NCI-H2196 treated with DMSO at 0.1 percent for 48 hours (cell line): Measurements from ENCODE around the gene CCDC197.

Experiments
- DNase-seq: peaks from one replicate; lab custom pipeline; 2025; ENCODE audit not compliant: unreplicated experiment; lab: John Stamatoyannopoulos, UW

Gene CCDC197

GRCh38 chr14:94040796-94041195, 43.7 kb downstream of the CCDC197 start:
- no peak for DNase-seq

DNA sequence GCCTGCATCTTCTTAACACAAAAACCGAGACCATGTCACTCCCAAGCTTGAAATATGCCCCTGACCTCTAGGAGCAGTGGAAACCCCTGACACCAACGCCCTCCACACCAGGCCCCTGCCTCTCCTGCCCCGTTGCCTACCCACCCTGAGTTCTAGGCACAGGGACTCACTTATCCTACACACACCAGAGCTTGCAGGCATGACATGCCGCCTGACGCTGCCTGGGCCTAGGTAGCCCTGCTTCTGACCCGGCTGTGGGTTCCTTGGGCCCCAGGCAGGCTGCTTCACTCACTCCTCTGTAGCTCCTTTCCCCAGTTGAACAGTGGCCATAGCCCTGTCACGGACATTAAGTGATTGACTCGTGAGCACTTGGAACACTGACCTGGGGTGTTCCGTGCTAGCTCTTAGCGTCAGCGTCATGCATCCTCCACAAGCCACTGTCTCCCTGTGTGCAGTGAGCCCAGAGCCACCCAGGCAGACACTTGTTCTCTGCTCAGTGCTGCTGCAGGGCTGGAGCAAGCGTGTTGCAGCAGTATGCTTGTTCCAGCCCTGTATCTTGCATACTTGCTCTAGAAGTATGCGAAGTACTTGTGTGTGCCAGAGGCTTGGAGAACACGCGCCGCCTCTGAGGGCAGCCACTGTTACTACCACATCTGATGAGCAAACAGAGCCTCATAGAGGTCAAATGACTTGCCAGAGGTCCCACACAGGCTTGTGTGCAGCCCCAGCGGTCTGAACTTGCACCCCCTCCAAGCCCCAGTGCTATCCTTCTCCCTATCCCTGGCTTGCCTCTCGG, 44.6 kb downstream of the CCDC197 start:
- no peak for DNase-seq

- no peak for DNase-seq
Measured at GRCh38 chr14:94042433-94043091, 45.5 kb downstream of the CCDC197 start.

- DNase-seq, result no peak
Measured at GRCh38 chr14:94043111-94043755, 46.1 kb downstream of the CCDC197 start.

GRCh38 chr14:94043756-94044475, 46.8 kb downstream of the CCDC197 start:
- no peak for DNase-seq

- no peak for DNase-seq
Measured at GRCh38 chr14:94044476-94045091, 47.5 kb downstream of the CCDC197 start.

DNA sequence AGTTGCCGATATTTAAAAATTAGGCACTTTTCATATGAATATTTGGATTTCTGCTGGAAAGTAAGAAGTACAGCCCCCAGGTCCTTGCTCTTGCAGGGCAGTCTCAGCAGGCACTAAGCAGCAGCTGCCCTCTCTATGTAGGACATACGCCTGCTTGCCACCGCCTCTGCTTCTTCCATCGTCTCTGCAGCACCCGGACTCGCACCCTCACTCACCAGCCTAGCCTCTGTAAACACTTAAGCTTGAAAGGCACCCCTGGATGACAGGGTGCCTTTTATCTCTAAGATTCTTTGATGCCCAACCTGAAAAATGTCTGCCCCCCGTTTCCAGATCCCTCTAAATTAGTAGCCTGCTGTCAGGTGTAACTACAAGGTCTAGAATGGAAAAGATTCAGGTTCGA, 48.0 kb downstream of the CCDC197 start:
- no peak for DNase-seq

DNA sequence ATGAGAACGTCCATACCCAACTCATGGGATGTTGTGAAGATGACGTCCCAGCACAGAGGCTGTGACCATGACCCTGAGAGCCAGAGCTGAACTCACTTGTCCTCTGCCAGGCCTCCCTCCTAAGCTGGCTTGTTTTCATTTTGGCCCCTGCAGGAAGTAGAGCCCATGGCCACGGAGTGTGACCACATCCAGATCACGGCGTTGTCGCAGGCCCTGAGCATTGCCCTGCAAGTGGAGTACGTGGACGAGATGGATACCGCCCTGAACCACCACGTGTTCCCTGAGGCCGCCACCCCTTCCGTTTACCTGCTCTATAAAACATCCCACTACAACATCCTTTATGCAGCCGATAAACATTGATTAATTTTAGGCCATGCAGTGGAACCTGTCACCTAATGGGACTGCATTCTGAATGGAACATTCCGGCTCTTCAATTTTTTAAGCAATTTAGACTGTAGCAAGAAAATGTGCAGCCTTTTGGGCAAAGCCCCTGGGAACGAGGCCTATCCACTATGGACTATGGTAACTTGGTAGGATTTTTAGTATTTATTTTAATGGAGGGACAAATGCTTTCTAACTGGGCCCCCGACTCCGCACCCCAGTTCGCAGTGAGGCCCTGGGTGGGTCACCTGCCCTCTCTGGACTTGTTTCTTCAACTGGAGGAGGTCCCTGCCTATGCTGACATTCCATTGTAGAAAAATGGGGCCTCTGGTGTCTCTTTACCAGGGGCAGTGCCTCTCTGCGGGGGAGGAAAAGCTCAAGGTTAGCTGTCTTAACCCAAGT, 48.7 kb downstream of the CCDC197 start:
- no peak for DNase-seq

- no peak for DNase-seq
Measured at GRCh38 chr14:94046696-94047250, 49.7 kb downstream of the CCDC197 start.

- no peak for DNase-seq
Measured at GRCh38 chr14:94047581-94047980, 50.5 kb downstream of the CCDC197 start.

DNA sequence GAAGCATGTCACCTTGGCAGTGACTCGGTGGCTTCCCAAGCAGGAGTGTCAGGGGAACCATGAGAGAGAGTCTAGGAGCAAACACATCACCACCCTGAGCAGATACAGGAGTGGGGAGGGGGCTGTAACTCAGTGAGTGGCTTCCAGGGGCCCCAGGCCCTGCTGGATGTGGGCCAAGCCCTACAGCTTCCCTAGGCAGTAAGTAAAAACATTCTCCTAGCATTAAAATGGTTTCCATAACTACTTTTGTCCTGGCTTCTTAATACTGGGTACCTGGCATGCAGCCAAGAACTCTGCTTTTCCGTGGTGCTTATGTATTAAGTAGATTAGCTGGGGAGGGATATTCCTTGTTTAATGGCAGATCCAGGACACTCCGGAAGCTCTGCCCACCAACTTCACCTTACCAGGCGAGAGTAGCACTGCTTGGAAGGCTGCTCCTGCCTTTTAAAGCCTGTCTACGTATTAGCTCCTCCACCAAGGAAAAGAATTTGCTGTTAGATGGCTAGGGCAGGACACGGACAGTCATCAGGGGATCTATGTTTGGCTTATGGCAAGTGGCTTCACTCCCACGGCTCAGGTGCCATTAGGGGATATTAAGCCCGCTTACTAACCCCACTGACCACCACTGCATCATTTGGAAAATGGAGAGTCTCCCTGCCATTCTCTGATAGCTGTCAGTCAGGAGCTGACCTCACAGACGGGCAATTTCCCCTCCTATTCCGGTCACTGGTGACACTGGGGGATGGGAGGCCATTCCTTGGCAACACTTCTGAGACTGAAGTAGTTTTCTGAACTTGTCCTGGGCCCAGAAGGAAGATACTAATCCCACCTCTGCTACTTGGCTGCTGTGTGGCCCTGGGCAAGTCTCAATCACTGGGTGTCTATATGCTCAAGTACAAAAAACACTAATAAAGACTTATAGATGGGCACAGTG, 51.9 kb downstream of the CCDC197 start:
- DNase-seq, result no peak

DNA sequence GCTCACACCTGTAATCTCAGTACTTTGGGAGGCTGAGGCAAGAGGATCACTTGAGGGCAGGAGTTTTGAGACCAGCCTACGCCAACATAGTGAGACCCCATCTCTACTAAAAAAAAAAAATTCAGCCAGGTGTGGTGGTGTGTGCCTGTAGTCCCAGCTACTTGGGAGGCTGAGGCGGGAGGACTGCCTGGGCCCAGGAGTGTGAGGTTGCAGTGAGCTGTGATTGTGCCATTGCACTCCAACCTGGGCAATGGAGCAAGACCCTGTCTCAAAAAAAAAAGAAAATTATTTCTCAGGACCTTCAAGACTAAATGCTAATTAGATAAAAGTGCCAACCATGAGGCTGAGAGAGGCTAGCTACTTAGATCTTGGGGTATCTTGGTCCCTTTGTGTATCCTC, 52.5 kb downstream of the CCDC197 start:
- no peak for DNase-seq

- DNase-seq, result no peak
Measured at GRCh38 chr14:94050231-94050880, 53.3 kb downstream of the CCDC197 start.

GRCh38 chr14:94051115-94051514, 54.0 kb downstream of the CCDC197 start:
- DNase-seq, result no peak

DNA sequence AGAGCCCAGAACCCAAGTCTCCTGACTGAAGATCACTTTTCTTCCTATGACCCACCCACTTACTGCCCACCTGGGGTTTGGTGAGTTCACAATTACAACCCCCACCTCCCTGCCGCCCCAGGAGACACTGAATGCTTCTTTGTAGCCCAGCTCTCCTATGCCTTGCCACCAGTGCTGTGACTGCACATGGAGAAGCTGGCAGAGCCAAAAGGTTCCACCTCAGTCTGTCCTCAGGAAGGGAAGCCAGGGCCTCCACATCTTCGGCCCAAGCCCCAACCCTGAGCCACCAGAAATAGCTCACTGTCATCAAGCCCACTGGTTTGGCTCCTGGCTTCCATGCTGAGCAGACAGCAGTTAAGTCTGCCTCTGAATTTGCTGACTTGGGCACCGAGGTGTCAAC, 54.7 kb downstream of the CCDC197 start:
- no peak for DNase-seq

DNA sequence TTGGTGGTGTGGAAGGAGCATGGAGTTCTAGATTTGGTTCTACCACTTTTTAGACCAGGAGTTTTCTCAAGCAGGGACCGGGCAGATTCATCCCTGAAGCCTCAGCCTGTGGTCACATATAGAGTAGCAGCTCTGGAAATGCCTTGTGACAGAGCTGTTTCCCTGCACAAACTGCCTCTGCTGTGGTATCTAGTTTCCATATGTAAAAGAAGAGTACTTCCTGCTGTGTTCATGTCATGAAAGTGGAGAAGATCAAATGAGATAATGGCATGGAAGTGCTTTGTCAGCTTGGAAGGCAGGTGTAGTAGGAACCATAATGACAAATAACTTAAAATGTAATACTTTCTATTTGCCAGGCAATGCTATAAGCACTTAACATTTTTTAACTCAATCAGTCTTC, 55.1 kb downstream of the CCDC197 start:
- DNase-seq, result no peak

GRCh38 chr14:94052662-94053061, 55.6 kb downstream of the CCDC197 start:
- no peak for DNase-seq

GRCh38 chr14:94054401-94054800, 57.3 kb downstream of the CCDC197 start:
- no peak for DNase-seq
